ENCODE data around the gene FYN. TPM values are rescaled to one million over a fixed set of nuclear protein-coding genes. Genes with fewer than 3 reads are reported as not detected.

FYN gene
- total and polyA plus RNA-seq, 2 of the 8 experiments (the other 6 are each of a cell fraction or from before 2014, with no cell fraction given), result 46.8 to 97.2 TPM

DNA sequence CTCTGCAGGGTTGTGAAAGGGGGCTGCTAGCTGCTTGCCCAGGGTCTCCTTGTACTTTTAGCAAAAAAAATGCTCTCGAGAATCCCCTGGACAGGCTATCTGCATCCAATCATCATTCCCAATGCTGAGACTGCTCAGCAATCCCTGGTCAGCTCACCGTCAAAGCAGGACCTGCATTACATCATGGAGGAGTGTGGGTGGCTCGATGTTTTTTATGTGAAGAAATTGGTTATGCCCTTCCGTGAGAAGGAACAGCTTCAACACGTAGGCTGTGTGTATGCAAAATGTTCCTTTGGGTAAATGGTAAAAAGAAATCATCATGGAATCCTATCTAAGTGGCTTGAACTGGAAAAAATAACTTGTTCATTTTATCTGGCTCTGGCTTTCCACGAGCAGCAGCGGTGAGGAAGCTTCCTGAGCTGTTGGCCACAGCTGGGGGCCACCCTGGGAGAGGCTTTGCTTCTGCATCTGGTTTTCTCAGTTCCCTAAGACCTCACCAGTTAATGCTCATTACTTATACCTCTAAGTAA lies 111.4 kb downstream of the FYN start (continued):
- TF ChIP-seq CHD7 (IDR thresholded peaks at IDR 0.05; ENCODE audit: insufficient replicate concordance, low read length), result no peak
- TF ChIP-seq BCL11A (IDR thresholded peaks at IDR 0.05; ENCODE audit: low read depth in 2 of 2, low read length in 2 of 2), result no peak
- no peak for TF ChIP-seq RNF2 (IDR thresholded peaks at IDR 0.05; ENCODE audit: borderline replicate concordance, low read depth, low read length, missing control alignments, poor library complexity, severe bottlenecking)
- no peak for TF ChIP-seq EZH2 (IDR thresholded peaks at IDR 0.05; ENCODE audit: low read depth, low read length, severe bottlenecking)
- TF ChIP-seq PHF8 (conservative IDR thresholded peaks at IDR 0.05; ENCODE audit: low read depth, low read length), result no peak
- no peak for TF ChIP-seq ZNF274 (IDR thresholded peaks at IDR 0.05; ENCODE audit: borderline replicate concordance, extremely low read depth, low read length)
- TF ChIP-seq JUND (IDR thresholded peaks at IDR 0.05; ENCODE audit: low read length), result no peak
- no peak for TF ChIP-seq E2F6 (IDR thresholded peaks at IDR 0.05)
- TF ChIP-seq NANOG (IDR thresholded peaks at IDR 0.05; ENCODE audit: insufficient read depth, low read depth, low read length, poor library complexity, severe bottlenecking), result no peak
- no peak for TF ChIP-seq CBX5 (IDR thresholded peaks at IDR 0.05; ENCODE audit: low read depth, low read length)
